Stimulated activated naive CD8-positive, alpha-beta T cell treated with anti-CD3 and anti-CD28 coated beads, Interleukin-15, Interleukin-2, amounts not matched to agents 100 U/mL and 50 U/mL, for 24 hours (primary cell): ENCODE data around the gene CCNJL.

ENCODE experiments used
- ATAC-seq: fragments of 150-1000 bp; cut with Tn5 transposase; one replicate; pipeline ENCODE4 v1.10.0; 2021
- DNase-seq: peaks from one replicate; pipeline ENCODE4 v3.0.0; 2021

Gene CCNJL

DNA sequence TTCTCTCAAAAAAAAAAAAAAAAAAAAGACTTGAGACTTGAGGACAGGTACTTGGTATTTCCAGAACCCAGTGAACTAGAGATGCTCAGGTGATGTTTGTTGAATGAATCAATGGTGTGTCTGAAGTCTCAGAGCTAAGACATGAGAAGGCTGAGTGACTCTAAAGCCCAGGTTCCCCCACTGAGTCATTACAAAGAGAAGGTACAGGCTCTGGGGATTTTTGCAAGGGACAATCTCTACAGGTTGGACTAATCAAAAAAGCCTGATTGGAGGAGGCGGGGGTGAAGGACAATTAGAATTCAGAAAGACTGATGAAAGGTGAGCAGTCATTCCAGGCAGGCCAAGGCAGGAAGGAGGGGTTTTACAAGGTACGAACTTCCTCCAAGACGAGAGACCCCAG, 91.3 kb downstream of the CCNJL start:
- no peak for DNase-seq
- ATAC-seq = no peak

DNA sequence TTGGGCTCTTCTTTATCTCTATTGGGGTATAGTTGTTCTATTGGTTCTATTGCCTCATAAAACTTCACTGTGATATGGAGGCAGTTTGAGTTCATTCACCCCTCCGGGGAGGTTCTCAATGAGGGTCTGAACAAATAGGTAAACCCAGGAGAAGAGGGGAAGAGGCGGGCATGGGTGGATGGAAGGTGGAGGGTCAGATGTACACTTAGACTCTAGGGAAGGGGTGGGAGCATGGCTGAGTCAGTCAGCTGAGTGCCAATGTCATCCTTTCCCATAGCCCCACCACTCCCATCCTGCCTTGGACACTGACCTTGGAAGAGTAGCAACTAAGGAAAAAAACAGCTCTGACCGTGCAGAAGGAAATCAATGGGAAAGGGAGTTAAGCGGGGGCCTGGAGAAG, 93.0 kb downstream of the CCNJL start:
- ATAC-seq (no peak), DNase-seq (no peak)

- no peak for ATAC-seq
- DNase-seq = no peak
These were observed 98.8 kb downstream of the CCNJL start for GRCh38 chr5:160213537-160213936.

- no peak for ATAC-seq
- no peak for DNase-seq
These were observed 101.0 kb downstream of the CCNJL start for GRCh38 chr5:160211352-160211751.

DNA sequence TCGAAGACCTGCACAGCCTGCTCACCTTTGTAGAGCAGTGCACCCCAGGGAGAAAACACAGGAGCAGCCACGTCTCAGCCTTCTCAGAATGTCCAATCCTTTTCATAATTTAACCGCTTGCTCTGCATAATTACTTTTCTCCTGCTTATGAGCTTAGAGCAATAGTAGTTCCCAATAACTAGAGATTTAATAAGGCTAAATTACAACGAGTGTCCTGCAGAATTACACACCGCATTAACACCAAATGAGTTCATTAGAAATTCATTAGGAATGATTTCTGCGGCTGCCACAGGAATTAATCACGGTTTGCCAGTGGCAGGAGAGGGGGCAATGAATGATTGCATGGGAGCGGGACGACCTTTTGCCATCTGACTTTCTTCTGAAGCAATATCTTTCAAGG, 101.8 kb downstream of the CCNJL start:
- ATAC-seq (no peak), DNase-seq (no peak)

GRCh38 chr5:160209917-160210316, 102.4 kb downstream of the CCNJL start:
- ATAC-seq = no peak
- no peak for DNase-seq

GRCh38 chr5:160207061-160207460, 105.3 kb downstream of the CCNJL start:
- ATAC-seq (no peak), DNase-seq (no peak)
